Measurements from ENCODE around the gene OOSP4B.
"Not testable (repeated sequence)": the region's sequence is repeated elsewhere in the genome, so short reads cannot be mapped to it uniquely, and the experiment has no call there.

- not testable (repeated sequence) for TF ChIP-seq CTCF (IDR thresholded peaks at IDR 0.05); ZBTB33 (IDR thresholded peaks at IDR 0.05; ENCODE audit: borderline replicate concordance, low read depth); EZH2phosphoT487 (IDR thresholded peaks at IDR 0.05; ENCODE audit: borderline replicate concordance, low read depth)
Measured at GRCh38 chr11:60020376-60020775, 3.4 kb downstream of the OOSP4B start.

Data from SK-N-SH (cell line).